GM19238 (cell line): ENCODE measurements around the gene VAMP1.

Experiments
- DNase-seq: peaks from one replicate; pipeline ENCODE4 v3.0.0; 2011; ENCODE audit warnings: low spot score; ENCODE audit not compliant: insufficient read length

VAMP1 gene

GRCh38 chr12:6425590-6426531 is 44.6 kb downstream of the VAMP1 start:
- DNase-seq, result no peak

GRCh38 chr12:6424866-6425265 is 45.6 kb downstream of the VAMP1 start:
- no peak for DNase-seq

GRCh38 chr12:6424008-6424347 is 46.5 kb downstream of the VAMP1 start:
- no peak for DNase-seq

GRCh38 chr12:6423267-6424007 is 47.0 kb downstream of the VAMP1 start:
- DNase-seq, result peak; percentile 68

GRCh38 chr12:6420364-6420763 is 50.1 kb downstream of the VAMP1 start:
- no peak for DNase-seq

GRCh38 chr12:6418796-6419195 is 51.7 kb downstream of the VAMP1 start:
- no peak for DNase-seq

- no peak for DNase-seq
Measured at GRCh38 chr12:6416596-6416995, 53.9 kb downstream of the VAMP1 start.
